HepG2 (cell line): ENCODE data around the gene FUT8. TPM values are rescaled to one million over a fixed set of nuclear protein-coding genes. Genes with fewer than 3 reads are reported as not detected.
A peak's percentile ranks its signal among the peaks of the same experiment; 100 is the strongest.

Experiments used
- ATAC-seq: fragments of 200-7000 bp; cut with Tn5 transposase; 3 replicates; pipeline ENCODE4 v1.9.1; 2020; ENCODE audit warnings: mild to moderate bottlenecking, moderate library complexity
- BruUV-seq: library from RNA; stranded (reverse); fragments of 400-500 nt; replicated peaks from 2 replicates; lab custom pipeline; 2021; lab: Mats Ljungman, UMichigan
- CTCF ChIA-PET: fragments of 300-600 bp; formaldehyde crosslinking; extraction: SDS; loops from one replicate; lab custom pipeline; 2021; ENCODE audit warnings: low total read pairs, inconsistent platforms, low intra/inter-chr PET ratio; lab: Yijun Ruan, JAX
- POLR2A ChIA-PET: fragments of 350-600 bp; sonication (Branson Sonifier 250); formaldehyde crosslinking; loops from one replicate; lab custom pipeline; 2020; ENCODE audit warnings: antibody characterized with exemption, inconsistent platforms; lab: Yijun Ruan, JAX
- DNase-seq: peaks from one replicate; pipeline ENCODE4 v3.0.0-alpha.2; 2015; ENCODE audit warnings: low spot score
- FAIRE-seq: peaks from 3 replicates; lab custom pipeline; 2011; peaks lifted over from hg19 to GRCh38; lab: Jason Lieb, UNC
- H2AFZ ChIP-seq: one replicate; pipeline ENCODE4 v1.6.1; 2011; ENCODE audit warnings: low read length, inconsistent platforms
- H3K27ac ChIP-seq: fragments of 300-600 bp; 3 replicates; pipeline ENCODE4 v1.8.0; 2011; ENCODE audit warnings: mixed run types, mild to moderate bottlenecking, mixed read lengths, low read length, inconsistent platforms; ENCODE audit not compliant: insufficient read depth; ENCODE audit errors: extremely low read length
- H3K27me3 ChIP-seq, 2 experiments: fragments of 200-600 bp in 1 of 2; 2 replicates in 1 of 2; 3 replicates in 1 of 2; pipeline versions ENCODE4 v1.6.0 to v1.8.0; 2011; ENCODE audit warnings: low read length in 2 of 2, mild to moderate bottlenecking in 2 of 2, moderate library complexity in 2 of 2, inconsistent platforms in 1 of 2; ENCODE audit not compliant: insufficient read depth in 2 of 2, control insufficient read depth in 1 of 2
- H3K36me3 ChIP-seq, 2 experiments: fragments of 200-600 bp in 1 of 2; replicated peaks in 1 of 2; 2 replicates in 1 of 2; 3 replicates in 1 of 2; pipeline versions ENCODE4 v1.5.1 to v1.8.0; 2011; ENCODE audit warnings: low read length in 2 of 2, inconsistent platforms in 1 of 2; ENCODE audit not compliant: insufficient read depth in 2 of 2, control insufficient read depth in 1 of 2
- H3K4me1 ChIP-seq: 2 replicates; pipeline ENCODE4 v1.5.1; 2012; ENCODE audit warnings: low read length, inconsistent platforms; ENCODE audit not compliant: insufficient read depth
- H3K4me2 ChIP-seq: 2 replicates; pipeline ENCODE4 v1.6.0; 2011; ENCODE audit warnings: low read depth, low read length, inconsistent platforms
- H3K4me3 ChIP-seq, 3 experiments: fragments of 200-600 bp in 1 of 3; sonication (generic), shearing (Covaris generic) in 1 of 3; replicated peaks in 1 of 3; 2 replicates each; pipeline ENCODE4 v1.5.1; 2011 to 2016; ENCODE audit warnings: low read length in 3 of 3, inconsistent platforms in 2 of 3, low read depth in 2 of 3, mild to moderate bottlenecking in 2 of 3, control low read depth in 1 of 3, mixed read lengths in 1 of 3; ENCODE audit not compliant: insufficient read depth in 1 of 3
- H3K79me2 ChIP-seq: one replicate; pipeline ENCODE4 v1.6.1; 2011; ENCODE audit warnings: low read length, inconsistent platforms; ENCODE audit not compliant: insufficient read depth
- H3K9ac ChIP-seq: 2 replicates; pipeline ENCODE4 v1.6.0; 2011; ENCODE audit warnings: mild to moderate bottlenecking, low read depth, low read length, inconsistent platforms; ENCODE audit not compliant: insufficient read depth
- H3K9me3 ChIP-seq: 2 replicates; pipeline ENCODE4 v1.5.1; 2012; ENCODE audit warnings: mild to moderate bottlenecking, low read length
- H4K20me1 ChIP-seq: 2 replicates; pipeline ENCODE4 v1.6.0; 2011; ENCODE audit warnings: inconsistent platforms, mild to moderate bottlenecking, low read length, moderate library complexity; ENCODE audit not compliant: insufficient read depth
- MAFK ChIP-seq, 2 experiments: IDR thresholded peaks in 1 of 2; conservative IDR thresholded peaks in 1 of 2; 2 replicates each; pipeline ENCODE4 v1.6.1; 2011; ENCODE audit warnings: improper control_type of control experiment in 2 of 2, low read length in 2 of 2
- TMF1 ChIP-seq: sonication (generic); formaldehyde crosslinking; IDR thresholded peaks from 2 replicates; pipeline ENCODE4 v1.8.1; 2022; ENCODE audit warnings: low read depth, missing genetic modification reagents
- ZNF263 ChIP-seq: sonication (generic); formaldehyde crosslinking; IDR thresholded peaks from 2 replicates; pipeline ENCODE4 v1.4.0; 2020; ENCODE audit warnings: missing genetic modification reagents
- ZNF570 ChIP-seq: sonication (generic); formaldehyde crosslinking; IDR thresholded peaks from 2 replicates; pipeline ENCODE4 v1.4.0; 2020; ENCODE audit warnings: mild to moderate bottlenecking, missing genetic modification reagents, borderline replicate concordance
- WGBS: methylation state at CpG from one replicate; pipeline ENCODE4 v1.1.6; 2017; ENCODE audit warnings: low lambda C conversion rate; 5-methylcytosine and 5-hydroxymethylcytosine counted together
- in situ Hi-C: cut with HindIII; loops from 2 replicates; pipeline ENCODE4 v1.10.0; 2017; ENCODE audit warnings: low pct_unique_long_range_greater_than_20kb; ENCODE audit not compliant: extremely low pct_ligation_motif_present
- intact Hi-C: fragments of 100-400 bp; cut with micrococcal nuclease; formaldehyde crosslinking; loops from one replicate; pipeline ENCODE4 v1.10.0; 2022; ENCODE audit not compliant: unreplicated experiment
- polyA plus RNA-seq, 8 experiments: library from polyadenylated mRNA; depleted of rRNA in 3 of 8; stranded (reverse) in 7 of 8; unstranded in 1 of 8; fragments of >200 nt; fragmentation: Illumina TruSeq in 4 of 8; extraction: Trizol in 4 of 8; gene quantifications; 2 replicates each; pipeline versions ENCODE4 v1.2.1 to v1.2.3, GENCODE V29; 2011 to 2016; ENCODE audit warnings: low read depth in 4 of 8, missing spikeins in 1 of 8, mixed read lengths in 1 of 8; ENCODE audit not compliant: insufficient read depth in 1 of 8
- total RNA-seq, 5 experiments: library from RNA; depleted of rRNA; stranded (reverse); fragments of >200 nt; fragmentation: Illumina TruSeq; extraction: Trizol; gene quantifications; 2 replicates each; pipeline ENCODE4 v1.2.3, GENCODE V29; 2016; ENCODE audit warnings: low read depth in 1 of 5
- TF ChIP-seq, protein P1 (sequence below): sonication (generic); formaldehyde crosslinking; IDR thresholded peaks from 2 replicates; pipeline ENCODE4 v1.4.0; 2020; ENCODE audit warnings: mild to moderate bottlenecking, missing genetic modification reagents
- TF ChIP-seq, protein P2 (sequence below), 2 experiments: fragments of 450-650 bp in 1 of 2; sonication (generic) in 1 of 2; formaldehyde crosslinking in 1 of 2; IDR thresholded peaks; 2 replicates each; pipeline versions ENCODE4 v1.6.1 to v1.8.0; 2016 to 2022; ENCODE audit warnings: antibody characterized with exemption in 1 of 2, mild to moderate bottlenecking in 1 of 2, missing genetic modification reagents in 1 of 2

Gene FUT8
- total and polyA plus RNA-seq, 2 of the 13 experiments (the other 11 are each of a cell fraction or from before 2014, with no cell fraction given): 9.3 to 17.5 TPM

DNA sequence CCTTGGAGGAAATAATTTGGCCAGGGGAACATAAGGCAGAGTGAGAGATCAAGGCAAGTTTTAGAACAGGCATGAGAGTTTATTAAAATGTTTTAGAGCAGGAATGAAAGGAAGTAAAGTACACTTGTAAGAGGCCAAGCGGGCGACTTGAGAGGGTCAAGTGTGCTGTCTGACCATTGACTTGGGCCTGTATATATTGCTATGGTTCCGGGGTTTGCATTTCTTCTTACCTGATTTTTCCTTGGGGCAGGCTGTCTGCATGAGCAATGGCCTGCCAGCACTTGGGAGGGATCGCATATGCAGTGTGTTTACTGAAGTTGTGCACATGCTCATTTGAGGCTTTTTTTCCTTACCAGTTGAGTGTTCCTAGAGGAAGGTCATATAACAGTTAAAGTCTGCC is 214.8 kb downstream of the FUT8 start (continued):
- TF ChIP-seq, protein P1, sequence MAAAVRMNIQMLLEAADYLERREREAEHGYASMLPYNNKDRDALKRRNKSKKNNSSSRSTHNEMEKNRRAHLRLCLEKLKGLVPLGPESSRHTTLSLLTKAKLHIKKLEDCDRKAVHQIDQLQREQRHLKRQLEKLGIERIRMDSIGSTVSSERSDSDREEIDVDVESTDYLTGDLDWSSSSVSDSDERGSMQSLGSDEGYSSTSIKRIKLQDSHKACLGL (CRISPR knock-in tag): no peak
- TF ChIP-seq ZNF570 (CRISPR knock-in tag): no peak
- TF ChIP-seq TMF1 (CRISPR knock-in tag): no peak

DNA sequence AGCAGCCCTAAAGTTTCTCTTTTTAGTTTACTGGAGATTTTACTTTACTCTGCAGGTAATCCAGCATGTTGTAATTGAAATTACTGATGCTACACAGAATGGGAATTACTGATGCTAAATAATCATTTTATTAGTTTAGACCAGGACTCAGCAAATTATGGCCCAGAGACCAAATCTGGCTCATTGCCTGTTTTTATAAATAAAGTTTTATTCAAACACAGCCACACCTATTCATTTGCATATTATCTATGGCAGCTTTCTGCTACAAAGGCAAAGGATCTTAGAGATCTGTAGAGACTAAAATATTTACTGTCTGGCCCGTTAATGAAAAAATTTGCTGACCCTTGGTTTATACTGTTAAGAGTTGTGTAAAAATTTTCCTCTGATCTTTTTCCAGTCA is 216.1 kb downstream of the FUT8 start:
- no TSS peak for BruUV-seq
- Histone ChIP-seq H3K9me3 (no peaks in the 10 kb centered on the region), H3K4me3 (no peak overlapping the region), H3K79me2 (no peaks in the 10 kb centered on the region), H3K4me2 (no peak overlapping the region), H4K20me1 (no peaks in the 10 kb centered on the region), H3K36me3 (no peaks in the 10 kb centered on the region), H3K27ac (no peak overlapping the region), H3K27me3 (no peaks in the 10 kb centered on the region), H2AFZ (no peak overlapping the region), H3K4me1 (peaks cover 9% of the 10 kb centered on the region), H3K9ac (no peak overlapping the region)
- 95% methylated on average over 1 of the region's 1 CpG for WGBS
- DNase-seq (no peak), FAIRE-seq (no peak), ATAC-seq (no peak)
- intact Hi-C loops: no loop called here
- in situ Hi-C loops: no loop called here
- ChIA-PET CTCF (no interaction called here), POLR2A (no interaction called here)
- TF ChIP-seq MAFK (conservative IDR thresholded peaks at IDR 0.05 in 1 of 2, IDR thresholded peaks at IDR 0.05 in 1 of 2; ENCODE audit: low read length in 2 of 2) (0 out of 4 replicates have a peak, but pooled peaks of 1 of the 2 experiments have one; percentile 6), ZNF263 (CRISPR knock-in tag) (no peak)
- TF ChIP-seq, protein P2, sequence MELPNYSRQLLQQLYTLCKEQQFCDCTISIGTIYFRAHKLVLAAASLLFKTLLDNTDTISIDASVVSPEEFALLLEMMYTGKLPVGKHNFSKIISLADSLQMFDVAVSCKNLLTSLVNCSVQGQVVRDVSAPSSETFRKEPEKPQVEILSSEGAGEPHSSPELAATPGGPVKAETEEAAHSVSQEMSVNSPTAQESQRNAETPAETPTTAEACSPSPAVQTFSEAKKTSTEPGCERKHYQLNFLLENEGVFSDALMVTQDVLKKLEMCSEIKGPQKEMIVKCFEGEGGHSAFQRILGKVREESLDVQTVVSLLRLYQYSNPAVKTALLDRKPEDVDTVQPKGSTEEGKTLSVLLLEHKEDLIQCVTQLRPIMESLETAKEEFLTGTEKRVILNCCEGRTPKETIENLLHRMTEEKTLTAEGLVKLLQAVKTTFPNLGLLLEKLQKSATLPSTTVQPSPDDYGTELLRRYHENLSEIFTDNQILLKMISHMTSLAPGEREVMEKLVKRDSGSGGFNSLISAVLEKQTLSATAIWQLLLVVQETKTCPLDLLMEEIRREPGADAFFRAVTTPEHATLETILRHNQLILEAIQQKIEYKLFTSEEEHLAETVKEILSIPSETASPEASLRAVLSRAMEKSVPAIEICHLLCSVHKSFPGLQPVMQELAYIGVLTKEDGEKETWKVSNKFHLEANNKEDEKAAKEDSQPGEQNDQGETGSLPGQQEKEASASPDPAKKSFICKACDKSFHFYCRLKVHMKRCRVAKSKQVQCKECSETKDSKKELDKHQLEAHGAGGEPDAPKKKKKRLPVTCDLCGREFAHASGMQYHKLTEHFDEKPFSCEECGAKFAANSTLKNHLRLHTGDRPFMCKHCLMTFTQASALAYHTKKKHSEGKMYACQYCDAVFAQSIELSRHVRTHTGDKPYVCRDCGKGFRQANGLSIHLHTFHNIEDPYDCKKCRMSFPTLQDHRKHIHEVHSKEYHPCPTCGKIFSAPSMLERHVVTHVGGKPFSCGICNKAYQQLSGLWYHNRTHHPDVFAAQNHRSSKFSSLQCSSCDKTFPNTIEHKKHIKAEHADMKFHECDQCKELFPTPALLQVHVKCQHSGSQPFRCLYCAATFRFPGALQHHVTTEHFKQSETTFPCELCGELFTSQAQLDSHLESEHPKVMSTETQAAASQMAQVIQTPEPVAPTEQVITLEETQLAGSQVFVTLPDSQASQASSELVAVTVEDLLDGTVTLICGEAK (IDR thresholded peaks at IDR 0.05): 0 out of 2 replicates have a peak, but pooled peaks have one; percentile 4
- TF ChIP-seq, protein P2 (CRISPR knock-in tag; IDR thresholded peaks at IDR 0.05): no peak
